SH-SY5Y (cell line): ENCODE measurements around the gene NKTR.

Experiments
- GATA2 ChIP-seq: IDR thresholded peaks from 2 replicates; pipeline ENCODE4 v1.6.1; 2011; ENCODE audit warnings: mild to moderate bottlenecking, low read depth, low read length
- GATA3 ChIP-seq: IDR thresholded peaks from 2 replicates; pipeline ENCODE4 v1.6.1; 2011; ENCODE audit warnings: low read depth, mild to moderate bottlenecking, low read length, moderate library complexity

DNA sequence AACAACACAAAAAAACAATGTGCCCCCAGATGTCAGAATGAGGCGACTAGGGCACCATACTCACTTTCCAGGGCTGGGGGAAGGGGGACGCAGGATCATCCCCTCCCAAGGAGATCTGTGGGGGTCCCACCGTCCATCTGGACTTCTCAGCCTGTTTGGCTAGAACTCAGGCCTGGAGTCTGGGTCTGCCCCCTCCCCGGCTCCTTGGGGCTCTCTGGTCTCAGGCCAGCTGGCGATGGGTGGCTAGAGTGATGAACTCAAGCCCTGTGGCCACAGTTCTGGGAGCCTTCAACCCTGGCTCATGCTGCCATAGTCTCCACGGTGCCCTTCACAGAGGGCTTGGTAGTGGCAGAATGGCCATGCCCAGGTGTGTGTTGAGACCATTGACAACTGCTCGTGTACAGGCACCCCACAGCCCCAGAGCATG is 66.6 kb downstream of the NKTR start:
- no peak for TF ChIP-seq GATA2
- no peak for TF ChIP-seq GATA3
